ENCODE results near the gene ST3GAL2. TPM values are rescaled to one million over a fixed set of nuclear protein-coding genes. Genes with fewer than 3 reads are reported as not detected.

Gene ST3GAL2
- total and polyA plus RNA-seq, 2 donors (not counting 1 experiment from before 2014, with no cell fraction given) = 18.2 to 71.3 TPM

GRCh38 chr16:70392606-70393005 is 46.3 kb downstream of the ST3GAL2 start:
- Histone ChIP-seq H3K4me2 (replicated peaks; ENCODE audit: low read depth, low read length, poor library complexity, severe bottlenecking) (no peak overlapping the region), H3K4me1 (ENCODE audit: control insufficient read depth in 2 of 2, insufficient read depth in 2 of 2, low read length in 2 of 2) (peaks cover 0 to 5% of the 10 kb centered on the region in 2 donors), H3K9me3 (ENCODE audit: control extremely low read depth in 1 of 3, control insufficient read depth in 2 of 3, insufficient read depth in 1 of 3, low read length in 2 of 3) (no peaks in the 10 kb centered on the region), H3K27ac (ENCODE audit: low read length in 2 of 2) (no peak overlapping the region), H3K4me3 (ENCODE audit: control extremely low read depth in 1 of 5, extremely low read depth in 1 of 5, insufficient read depth in 1 of 5, low read depth in 2 of 5, low read length in 4 of 5) (no peak overlapping the region), H4K20me1 (ENCODE audit: control insufficient read depth, insufficient read depth, low read length, poor library complexity, severe bottlenecking) (peaks cover 14% of the 10 kb centered on the region), H3K27me3 (replicated peaks in 1 of 4; ENCODE audit: control extremely low read depth in 1 of 4, control insufficient read depth in 3 of 4, insufficient read depth in 4 of 4, low read length in 3 of 4) (no peaks in the 10 kb centered on the region), H3K9ac (ENCODE audit: low read length) (no peak overlapping the region), H2AFZ (ENCODE audit: insufficient read depth, low read depth, low read length, poor library complexity, severe bottlenecking) (no peak overlapping the region), H3K36me3 (replicated peaks in 1 of 2; ENCODE audit: control extremely low read depth in 1 of 2, control insufficient read depth in 1 of 2, extremely low read depth in 1 of 2, insufficient read depth in 2 of 2, low read length in 1 of 2) (peaks cover 1 to 27% of the 10 kb centered on the region in 2 experiments), H3K79me2 (ENCODE audit: control insufficient read depth, insufficient read depth, low read length) (peaks cover 28% of the 10 kb centered on the region)
- DNase-seq (no peak), ATAC-seq (ENCODE audit: low read depth) (no peak)
- no peaks in the 10 kb centered on the region for H3K27me3 Mint-ChIP-seq
- TF ChIP-seq EZH2 (IDR thresholded peaks at IDR 0.05; ENCODE audit: borderline replicate concordance, insufficient read depth, low read depth, low read length, poor library complexity, severe bottlenecking) = no peak
- TF ChIP-seq, protein P1, sequence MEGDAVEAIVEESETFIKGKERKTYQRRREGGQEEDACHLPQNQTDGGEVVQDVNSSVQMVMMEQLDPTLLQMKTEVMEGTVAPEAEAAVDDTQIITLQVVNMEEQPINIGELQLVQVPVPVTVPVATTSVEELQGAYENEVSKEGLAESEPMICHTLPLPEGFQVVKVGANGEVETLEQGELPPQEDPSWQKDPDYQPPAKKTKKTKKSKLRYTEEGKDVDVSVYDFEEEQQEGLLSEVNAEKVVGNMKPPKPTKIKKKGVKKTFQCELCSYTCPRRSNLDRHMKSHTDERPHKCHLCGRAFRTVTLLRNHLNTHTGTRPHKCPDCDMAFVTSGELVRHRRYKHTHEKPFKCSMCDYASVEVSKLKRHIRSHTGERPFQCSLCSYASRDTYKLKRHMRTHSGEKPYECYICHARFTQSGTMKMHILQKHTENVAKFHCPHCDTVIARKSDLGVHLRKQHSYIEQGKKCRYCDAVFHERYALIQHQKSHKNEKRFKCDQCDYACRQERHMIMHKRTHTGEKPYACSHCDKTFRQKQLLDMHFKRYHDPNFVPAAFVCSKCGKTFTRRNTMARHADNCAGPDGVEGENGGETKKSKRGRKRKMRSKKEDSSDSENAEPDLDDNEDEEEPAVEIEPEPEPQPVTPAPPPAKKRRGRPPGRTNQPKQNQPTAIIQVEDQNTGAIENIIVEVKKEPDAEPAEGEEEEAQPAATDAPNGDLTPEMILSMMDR (IDR thresholded peaks at IDR 0.05) = no peak
- intact Hi-C loops (cut with micrococcal nuclease) = no loop called here
- H3K4me3 Mint-ChIP-seq = no peak overlapping the region
- H3K9me3 Mint-ChIP-seq (ENCODE audit: insufficient read depth) = no peaks in the 10 kb centered on the region
- H3K4me1 Mint-ChIP-seq = peaks cover 4% of the 10 kb centered on the region
- POLR2A ChIA-PET = interaction anchor here (1.0 to 1.2 kb wide), 2 partner anchors 17 to 41 kb away, joined by 3 to 6 read pairs; no protein-coding TSS in a partner anchor
- H3K27ac Mint-ChIP-seq = no peak overlapping the region
- 94% methylated on average over 4 of the region's 4 CpGs for WGBS (ENCODE audit: insufficient coverage)
- CTCF ChIA-PET = interaction anchor here (0.7 to 1.7 kb wide), 5 partner anchors 11 to 81 kb away, joined by 3 to 7 read pairs (median 4); no protein-coding TSS in a partner anchor

DNA sequence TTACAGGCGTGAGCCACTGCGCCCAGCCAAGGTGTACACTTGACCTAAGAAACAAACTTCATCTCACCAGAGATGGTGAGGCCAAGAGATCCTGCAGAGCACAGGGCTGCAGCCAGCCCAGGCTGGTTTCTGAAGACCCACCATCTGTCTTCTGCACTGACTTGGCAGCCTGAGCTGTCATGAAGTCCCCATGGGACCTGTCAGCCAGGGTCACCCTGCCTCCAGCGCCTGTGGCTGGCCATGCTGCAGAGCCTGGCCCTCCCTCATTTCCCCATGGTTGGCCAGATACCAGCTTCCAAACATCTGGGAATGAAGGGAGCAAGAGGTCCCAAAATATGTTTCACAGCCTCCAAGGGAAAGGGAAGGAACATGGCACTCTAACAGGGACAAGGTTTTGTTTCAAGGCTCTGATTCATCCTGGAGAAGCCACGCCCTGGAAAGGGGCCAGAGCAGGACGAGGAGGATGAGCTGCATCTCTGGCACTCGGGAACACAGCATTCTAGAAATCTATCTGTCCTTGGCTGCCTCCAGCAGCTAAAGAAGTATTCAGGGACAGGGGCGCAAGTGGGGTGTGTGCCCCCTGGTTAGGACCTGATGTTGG is 46.9 kb downstream of the ST3GAL2 start:
- Mint-ChIP-seq H3K4me1 (peaks cover 4% of the 10 kb centered on the region), H3K27ac (no peak overlapping the region), H3K9me3 (ENCODE audit: insufficient read depth) (no peaks in the 10 kb centered on the region), H3K4me3 (no peak overlapping the region), H3K27me3 (no peaks in the 10 kb centered on the region)
- Histone ChIP-seq H3K9ac (ENCODE audit: low read length) (no peak overlapping the region), H3K27ac (ENCODE audit: low read length in 2 of 2) (no peak overlapping the region), H3K4me3 (ENCODE audit: control extremely low read depth in 1 of 5, extremely low read depth in 1 of 5, insufficient read depth in 1 of 5, low read depth in 2 of 5, low read length in 4 of 5) (no peak overlapping the region), H3K79me2 (ENCODE audit: control insufficient read depth, insufficient read depth, low read length) (peaks cover 28% of the 10 kb centered on the region), H3K4me1 (ENCODE audit: control insufficient read depth in 2 of 2, insufficient read depth in 2 of 2, low read length in 2 of 2) (peaks cover 0 to 5% of the 10 kb centered on the region in 2 donors), H2AFZ (ENCODE audit: insufficient read depth, low read depth, low read length, poor library complexity, severe bottlenecking) (no peak overlapping the region), H3K36me3 (replicated peaks in 1 of 2; ENCODE audit: control extremely low read depth in 1 of 2, control insufficient read depth in 1 of 2, extremely low read depth in 1 of 2, insufficient read depth in 2 of 2, low read length in 1 of 2) (peaks cover 1 to 33% of the 10 kb centered on the region in 2 experiments), H3K4me2 (replicated peaks; ENCODE audit: low read depth, low read length, poor library complexity, severe bottlenecking) (no peak overlapping the region), H3K27me3 (replicated peaks in 1 of 4; ENCODE audit: control extremely low read depth in 1 of 4, control insufficient read depth in 3 of 4, insufficient read depth in 4 of 4, low read length in 3 of 4) (no peaks in the 10 kb centered on the region), H3K9me3 (ENCODE audit: control extremely low read depth in 1 of 3, control insufficient read depth in 2 of 3, insufficient read depth in 1 of 3, low read length in 2 of 3) (no peaks in the 10 kb centered on the region), H4K20me1 (ENCODE audit: control insufficient read depth, insufficient read depth, low read length, poor library complexity, severe bottlenecking) (peaks cover 14% of the 10 kb centered on the region)
- DNase-seq (no peak), ATAC-seq (ENCODE audit: low read depth) (no peak)
- POLR2A ChIA-PET = interaction anchor here (0.7 to 1.2 kb wide), 2 partner anchors 42 to 105 kb away, joined by 4 to 6 read pairs; no protein-coding TSS in a partner anchor
- WGBS (ENCODE audit: insufficient coverage) = 96% methylated on average over 7 of the region's 7 CpGs
- CTCF ChIA-PET = interaction anchor here (0.7 to 1.7 kb wide), 5 partner anchors 10 to 82 kb away, joined by 3 to 7 read pairs (median 4); no protein-coding TSS in a partner anchor
- intact Hi-C loops (cut with micrococcal nuclease) = no loop called here
- TF ChIP-seq, protein P1 (IDR thresholded peaks at IDR 0.05) = no peak
- no peak for TF ChIP-seq EZH2 (IDR thresholded peaks at IDR 0.05; ENCODE audit: borderline replicate concordance, insufficient read depth, low read depth, low read length, poor library complexity, severe bottlenecking)

All from B cell (primary cell).